ENCODE data around the gene SCN8A.
"Not testable (repeated sequence)": the region's sequence is repeated elsewhere in the genome, so short reads cannot be mapped to it uniquely, and the experiment has no call there.

SCN8A gene

GRCh38 chr12:51591016-51591901, at the start of gene SCN8A:
SCN8A (plus strand) TSS chr12:51591233; CDS start chr12:51662818, 71,585 bp downstream.
- peak; percentile 72 for DNase-seq (ENCODE audit: low read depth, low spot score)

DNA sequence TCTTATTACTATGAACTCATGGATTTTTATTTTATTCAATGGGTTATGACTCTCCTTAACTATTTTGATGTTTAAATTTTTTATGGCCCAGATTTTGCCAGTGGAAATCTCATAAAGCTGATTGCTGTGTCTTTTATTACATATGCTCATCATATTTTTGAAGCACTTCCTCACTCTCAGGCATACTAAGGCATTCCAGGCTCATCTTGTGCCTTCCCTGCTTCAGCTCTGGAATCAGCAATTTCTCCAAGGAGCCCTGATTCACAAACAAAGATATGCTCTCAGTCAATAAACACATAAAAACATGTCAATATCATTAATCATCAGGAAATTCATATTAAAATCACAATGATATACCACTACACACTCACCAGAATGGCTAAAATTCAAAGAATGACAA, 44.9 kb upstream of the SCN8A start:
- no peak for DNase-seq (ENCODE audit: low read depth, low spot score)

- no peak for DNase-seq (ENCODE audit: low read depth, low spot score)
Measured at GRCh38 chr12:51547606-51548005, 43.4 kb upstream of the SCN8A start.

GRCh38 chr12:51548241-51548640, 42.8 kb upstream of the SCN8A start:
- no peak for DNase-seq (ENCODE audit: low read depth, low spot score)

- DNase-seq (ENCODE audit: low read depth, low spot score) = no peak
Measured at GRCh38 chr12:51549637-51550036, 41.4 kb upstream of the SCN8A start.

- DNase-seq (ENCODE audit: low read depth, low spot score) = not testable (repeated sequence)
Measured at GRCh38 chr12:51568271-51569032, 22.6 kb upstream of the SCN8A start.

DNA sequence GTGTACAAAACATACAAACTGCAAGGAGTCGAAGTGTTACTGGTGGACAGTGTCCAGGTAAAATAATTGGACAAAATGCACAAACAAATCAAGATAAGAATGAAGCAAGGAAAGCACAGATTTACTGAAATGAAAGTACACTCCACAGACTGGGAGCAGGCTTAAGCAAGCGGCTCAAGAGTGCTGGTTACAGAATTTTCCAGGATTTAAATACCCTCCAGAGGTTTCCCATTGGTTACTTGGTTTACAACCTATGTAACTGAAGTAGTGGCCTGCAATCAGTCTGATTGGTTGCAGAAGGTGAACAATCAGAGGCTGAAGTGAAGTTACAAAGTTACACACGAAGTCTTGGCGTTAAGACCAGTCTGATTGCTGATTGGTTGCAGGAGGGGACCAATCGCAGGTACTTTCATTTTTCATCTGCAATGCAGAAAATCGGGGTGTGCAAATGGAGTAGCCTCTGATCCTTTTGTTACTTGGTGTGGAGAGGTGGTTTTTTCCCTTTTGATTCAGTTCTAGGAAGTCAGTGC, 11.6 kb upstream of the SCN8A start:
- no peak for DNase-seq (ENCODE audit: low read depth, low spot score)

DNA sequence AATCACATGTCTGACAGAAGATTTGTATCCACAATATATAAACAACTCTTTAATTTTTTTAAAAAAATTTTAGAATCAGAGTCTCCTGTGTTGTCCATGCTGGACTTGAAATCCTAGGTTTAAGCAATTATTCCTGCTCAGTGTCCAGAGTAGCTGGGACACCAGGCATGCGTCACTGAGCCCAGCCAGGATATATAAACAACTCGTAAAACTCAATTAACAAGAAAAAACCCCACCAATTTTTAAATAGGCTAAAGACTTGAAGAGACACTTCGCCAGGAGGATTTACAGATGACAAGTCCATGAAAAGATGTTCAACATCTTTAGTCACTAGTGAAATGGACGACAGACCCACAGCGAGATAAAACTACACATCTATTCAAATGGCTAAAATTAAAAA, 2.0 kb upstream of the SCN8A start:
- DNase-seq (ENCODE audit: low read depth, low spot score) = no peak

DNA sequence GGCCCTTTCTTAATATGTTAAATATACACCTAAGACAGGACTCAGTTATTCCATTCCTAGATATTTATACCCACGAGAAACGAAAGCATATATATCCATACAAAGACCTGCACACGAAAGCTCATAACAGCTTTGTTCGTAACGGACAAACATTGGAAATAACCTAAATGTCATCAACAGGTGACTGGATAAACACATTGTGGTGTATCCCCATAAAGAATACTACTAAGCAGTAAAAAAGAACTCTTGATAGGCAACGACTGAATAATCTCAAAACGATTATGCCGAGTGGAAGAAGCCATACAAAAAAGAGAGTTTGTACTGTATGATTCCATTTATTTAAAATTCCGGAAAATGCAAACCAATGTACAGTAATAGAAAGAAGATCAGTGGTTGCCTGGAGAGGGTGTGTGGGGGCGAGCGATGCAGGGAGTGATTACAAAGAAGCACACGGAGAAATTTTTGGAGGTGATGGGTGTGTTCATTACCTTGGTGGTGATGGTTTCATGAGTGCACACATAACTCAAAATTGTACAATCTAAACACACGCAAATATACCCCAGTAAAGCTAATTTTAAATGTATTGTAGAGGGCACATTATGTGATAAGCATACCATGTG, 1.4 kb upstream of the SCN8A start:
- DNase-seq (ENCODE audit: low read depth, low spot score) = no peak

DNA sequence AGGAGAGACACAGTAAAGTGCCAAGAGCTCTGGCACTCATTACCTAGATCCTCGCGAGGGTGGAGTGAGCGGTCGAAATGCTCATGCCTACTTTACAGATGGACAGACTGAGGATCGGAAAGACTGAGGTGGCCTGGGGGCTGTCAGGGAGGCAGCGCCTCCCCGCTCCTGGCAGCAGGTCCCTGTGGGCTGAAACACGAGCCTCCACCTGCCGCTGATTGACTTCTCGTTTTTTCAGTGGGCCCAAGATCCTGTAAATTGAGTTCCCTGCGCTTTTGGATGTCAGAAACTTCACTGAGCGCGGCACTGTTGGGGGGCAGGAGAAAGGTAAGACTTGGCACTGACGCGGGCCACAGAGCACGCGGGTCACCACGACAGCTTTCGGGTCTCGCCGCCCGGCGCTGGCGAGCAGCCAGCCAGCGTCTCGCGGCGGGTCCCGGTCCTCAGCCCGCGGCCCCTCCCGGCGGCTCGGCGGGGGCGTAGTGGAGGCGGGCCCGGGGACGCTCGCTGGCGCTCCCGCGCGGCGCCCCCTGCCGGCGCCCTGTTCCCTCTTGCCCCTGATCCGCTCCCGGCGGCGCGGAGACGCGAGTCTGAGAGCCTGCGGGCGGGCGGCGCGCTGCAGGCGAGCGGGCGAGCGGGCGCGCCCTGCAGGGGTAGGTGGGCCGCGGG, 552 bp upstream of the SCN8A start:
- peak; percentile 91 for DNase-seq (ENCODE audit: low read depth, low spot score)

- peak; percentile 27 for DNase-seq (ENCODE audit: low read depth, low spot score)
Measured at GRCh38 chr12:51592034-51592705, 1.1 kb downstream of the SCN8A start.

DNA sequence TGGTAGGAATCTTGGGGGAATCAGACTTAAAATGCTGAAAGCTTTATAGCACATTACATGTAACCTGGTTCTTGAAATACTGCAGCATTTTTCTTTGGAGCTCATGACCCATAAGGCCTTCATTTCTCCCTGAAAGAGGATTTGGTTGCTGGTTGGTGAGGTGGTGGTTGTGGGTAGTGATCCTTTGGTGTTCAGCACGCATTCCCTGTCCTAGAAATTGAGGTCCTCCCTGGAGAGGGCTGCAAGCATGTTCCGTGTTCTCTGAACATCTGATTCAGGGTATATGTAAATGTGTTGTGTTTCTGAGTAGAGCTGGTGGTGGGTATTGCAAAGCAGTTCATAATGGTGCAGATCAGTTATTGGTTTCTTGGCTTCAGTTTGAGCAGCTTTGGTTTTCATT, 2.0 kb downstream of the SCN8A start:
- DNase-seq (ENCODE audit: low read depth, low spot score) = no peak

DNA sequence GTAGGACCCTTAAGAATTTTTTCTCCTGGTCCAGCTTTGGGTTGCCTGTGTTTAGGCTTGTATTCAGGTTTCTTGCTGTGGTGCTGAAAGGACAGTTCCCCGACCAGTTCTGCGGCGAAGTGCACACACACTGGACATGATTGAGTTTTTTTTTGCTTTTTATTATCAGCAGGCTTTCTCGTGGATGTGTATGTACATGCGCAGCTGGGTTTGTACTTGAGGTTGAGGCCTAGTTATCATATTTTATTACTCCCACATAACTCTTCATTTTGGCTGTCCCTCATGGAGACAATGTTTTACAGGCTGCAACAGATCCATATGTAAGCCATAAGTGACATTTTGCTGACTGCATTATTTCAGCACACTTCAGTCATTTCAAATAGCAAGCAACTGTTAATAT, 2.5 kb downstream of the SCN8A start:
- DNase-seq (ENCODE audit: low read depth, low spot score) = peak; percentile 82

GRCh38 chr12:51598156-51598555, 7.1 kb downstream of the SCN8A start:
- no peak for DNase-seq (ENCODE audit: low read depth, low spot score)

DNA sequence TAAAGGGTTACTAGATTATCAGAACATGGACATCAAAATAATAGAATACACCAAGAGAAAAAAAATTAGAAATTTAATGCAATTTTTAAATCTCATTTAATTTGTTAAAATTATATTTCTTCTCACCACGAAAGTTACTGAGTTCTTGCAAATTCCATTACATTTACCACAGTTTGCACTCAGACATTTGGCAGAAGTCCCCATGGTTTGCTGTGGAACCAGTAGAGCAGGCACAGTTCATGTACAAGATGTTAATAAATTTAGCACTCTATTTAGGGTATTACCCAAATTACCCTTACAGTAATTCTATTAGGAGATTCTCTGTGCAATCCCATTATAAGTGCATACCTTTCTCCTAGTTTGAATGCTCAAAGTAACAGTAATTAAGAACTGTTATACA, 9.7 kb downstream of the SCN8A start:
- DNase-seq (ENCODE audit: low read depth, low spot score) = no peak

DNA sequence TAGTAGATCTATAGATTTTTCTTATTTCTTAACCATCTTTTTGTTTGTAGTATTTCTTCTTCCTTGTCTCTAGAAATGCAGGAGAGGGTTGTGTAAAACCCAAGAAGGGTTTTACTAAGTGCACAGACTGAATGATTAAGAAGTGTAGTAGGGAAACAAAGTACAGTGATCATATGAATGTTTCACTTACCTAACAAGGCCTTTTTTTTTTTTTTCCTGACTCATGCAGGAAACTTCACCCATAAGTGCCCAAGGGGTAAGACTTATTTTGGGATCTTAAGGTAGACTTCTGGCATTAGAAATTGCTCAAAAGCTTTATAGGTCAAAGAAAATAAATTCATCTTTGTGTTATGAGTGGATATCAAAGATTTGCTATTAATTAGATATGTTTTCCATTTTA, 10.2 kb downstream of the SCN8A start:
- DNase-seq (ENCODE audit: low read depth, low spot score) = no peak

GRCh38 chr12:51605896-51606295, 14.9 kb downstream of the SCN8A start:
- not testable (repeated sequence) for DNase-seq (ENCODE audit: low read depth, low spot score)

- DNase-seq (ENCODE audit: low read depth, low spot score) = not testable (repeated sequence)
Measured at GRCh38 chr12:51607197-51607596, 16.2 kb downstream of the SCN8A start.

DNA sequence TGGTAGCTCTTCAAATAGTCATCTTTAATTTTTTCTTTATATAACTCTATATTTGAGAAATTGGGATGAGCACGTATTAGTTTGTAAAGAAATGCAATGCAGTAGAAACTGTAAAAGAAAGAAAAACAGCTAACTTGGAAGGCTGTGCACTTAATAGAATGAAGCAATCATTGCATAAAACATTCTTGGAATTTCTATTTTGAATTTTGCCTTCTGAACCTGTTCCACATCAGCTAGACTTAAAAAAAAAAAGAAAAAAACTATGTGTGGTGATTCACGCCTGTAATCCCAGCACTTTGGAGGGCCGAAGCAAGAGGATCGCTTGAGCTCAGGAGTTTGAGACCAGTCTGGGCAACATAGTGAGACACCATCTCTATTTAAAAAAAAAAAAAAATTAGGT, 29.4 kb downstream of the SCN8A start:
- no peak for DNase-seq (ENCODE audit: low read depth, low spot score)

- DNase-seq (ENCODE audit: low read depth, low spot score) = no peak
Measured at GRCh38 chr12:51621156-51621922, 30.3 kb downstream of the SCN8A start.

All from astrocyte of the hippocampus (primary cell).